Calu3 (cell line): Measurements from ENCODE around the gene CLDN5. TPM values are rescaled to one million over a fixed set of nuclear protein-coding genes. Genes with fewer than 3 reads are reported as not detected.
A peak's percentile ranks its signal among the peaks of the same experiment; 100 is the strongest.

Source experiments
- BruUV-seq: library from RNA; stranded (reverse); fragments of 400-500 nt; replicated peaks from 2 replicates; lab custom pipeline; 2021; lab: Mats Ljungman, UMichigan
- CTCF ChIA-PET: fragments of 300-600 bp; sonication (Branson Sonifier 250); formaldehyde crosslinking; loops from one replicate; lab custom pipeline; 2022; ENCODE audit warnings: antibody characterized with exemption; lab: Charles Lee
- DNase-seq: peaks from one replicate; pipeline ENCODE4 v3.0.0; 2022
- H3K27ac Mint-ChIP-seq: one replicate; pipeline ENCODE4 v1.8.0; 2022; ENCODE audit warnings: mixed read lengths; ENCODE audit not compliant: unreplicated experiment
- H3K27me3 Mint-ChIP-seq: one replicate; pipeline ENCODE4 v1.8.0; 2022; ENCODE audit warnings: mixed read lengths; ENCODE audit not compliant: unreplicated experiment
- H3K36me3 Mint-ChIP-seq: one replicate; pipeline ENCODE4 v1.8.0; 2022; ENCODE audit warnings: mild to moderate bottlenecking, moderate library complexity, mixed read lengths; ENCODE audit not compliant: insufficient read depth, unreplicated experiment
- H3K4me1 Mint-ChIP-seq: one replicate; pipeline ENCODE4 v1.8.0; 2022; ENCODE audit warnings: mild to moderate bottlenecking, low read depth, mixed read lengths; ENCODE audit not compliant: unreplicated experiment
- H3K4me3 Mint-ChIP-seq: one replicate; pipeline ENCODE4 v1.8.0; 2022; ENCODE audit warnings: mild to moderate bottlenecking, low read depth, moderate library complexity, mixed read lengths; ENCODE audit not compliant: unreplicated experiment
- H3K9me3 Mint-ChIP-seq: one replicate; pipeline ENCODE4 v1.8.0; 2022; ENCODE audit warnings: low read depth, mixed read lengths; ENCODE audit not compliant: unreplicated experiment
- CTCF ChIP-seq: fragments of 200-600 bp; IDR thresholded peaks from one replicate; pipeline ENCODE4 v1.8.0; 2022; ENCODE audit warnings: antibody characterized with exemption; ENCODE audit not compliant: unreplicated experiment
- intact Hi-C: fragments of 100-400 bp; cut with micrococcal nuclease; formaldehyde crosslinking; loops from one replicate; pipeline ENCODE4 v1.10.0; 2022; ENCODE audit not compliant: unreplicated experiment
- total RNA-seq: library from RNA; stranded (reverse); gene quantifications from 2 replicates; pipeline ENCODE4 v1.2.3, GENCODE V29; 2022

The CLDN5 gene
- total RNA-seq, 1 experiment from 2014 or later = not detected

GRCh38 chr22:19555651-19556050, 31.4 kb upstream of the CLDN5 start:
- Mint-ChIP-seq H3K9me3 (no peaks in the 10 kb centered on the region), H3K4me3 (no peak overlapping the region), H3K4me1 (no peaks in the 10 kb centered on the region), H3K27ac (no peak overlapping the region), H3K36me3 (no peaks in the 10 kb centered on the region), H3K27me3 (peaks cover 38% of the 10 kb centered on the region)
- no peak for DNase-seq
- CTCF ChIA-PET = no interaction called here
- no TSS peak for BruUV-seq
- no peak for TF ChIP-seq CTCF
- intact Hi-C loops = no loop called here

- H3K27ac Mint-ChIP-seq = no peak overlapping the region
- no peaks in the 10 kb centered on the region for H3K36me3 Mint-ChIP-seq
- no peaks in the 10 kb centered on the region for H3K9me3 Mint-ChIP-seq
- intact Hi-C loops = no loop called here
- peaks cover 33% of the 10 kb centered on the region for H3K27me3 Mint-ChIP-seq
- no peaks in the 10 kb centered on the region for H3K4me1 Mint-ChIP-seq
- H3K4me3 Mint-ChIP-seq = no peak overlapping the region
- CTCF ChIA-PET = interaction anchor here (0.5 to 1.2 kb wide), 2 partner anchors 38 to 67 kb away, joined by 3 read pairs; no protein-coding TSS in a partner anchor
- TF ChIP-seq CTCF = no peak
- peak; percentile 47 for DNase-seq
- no TSS peak for BruUV-seq
These were observed 30.7 kb upstream of the CLDN5 start for GRCh38 chr22:19554834-19555404.

GRCh38 chr22:19553201-19553600, 29.0 kb upstream of the CLDN5 start:
- Mint-ChIP-seq H3K4me3 (no peak overlapping the region), H3K36me3 (no peaks in the 10 kb centered on the region), H3K9me3 (no peaks in the 10 kb centered on the region), H3K27ac (no peak overlapping the region), H3K27me3 (peaks cover 22% of the 10 kb centered on the region), H3K4me1 (no peaks in the 10 kb centered on the region)
- CTCF ChIA-PET = no interaction called here
- TF ChIP-seq CTCF = no peak
- no peak for DNase-seq
- no TSS peak for BruUV-seq
- intact Hi-C loops = no loop called here

- no TSS peak for BruUV-seq
These were observed 26.2 kb upstream of the CLDN5 start for GRCh38 chr22:19550382-19550781.

More at GRCh38 chr22:19550382-19550781, 26.2 kb upstream of the CLDN5 start:
- H3K4me1 Mint-ChIP-seq = no peaks in the 10 kb centered on the region
- no peak for TF ChIP-seq CTCF
- no peak for DNase-seq
- peaks cover 5% of the 10 kb centered on the region for H3K36me3 Mint-ChIP-seq
- H3K9me3 Mint-ChIP-seq = no peaks in the 10 kb centered on the region
- peaks cover 29% of the 10 kb centered on the region for H3K27me3 Mint-ChIP-seq
- intact Hi-C loops = no loop called here
- no peak overlapping the region for H3K4me3 Mint-ChIP-seq
- CTCF ChIA-PET = interaction anchor here (0.6 kb wide), 1 partner anchor 1010 kb away, joined by 4 read pairs; no protein-coding TSS in a partner anchor
- no peak overlapping the region for H3K27ac Mint-ChIP-seq
